Measurements from ENCODE around the gene ZSCAN22. TPM values are rescaled to one million over a fixed set of nuclear protein-coding genes. Genes with fewer than 3 reads are reported as not detected.

ZSCAN22 gene
- total and polyA plus RNA-seq, 2 of the 4 experiments (the other 2 are of a cell fraction), result 2.2 to 2.5 TPM

- CTCF ChIA-PET, result no interaction called here
- no peak overlapping the region for H2BK15ac ChIP-seq (ENCODE audit: low read depth, low read length)
- H3K9ac ChIP-seq (ENCODE audit: low read depth, low read length), result peak overlapping the region; percentile 83
- H3K9me3 ChIP-seq (ENCODE audit: control insufficient read depth, insufficient read depth, low read length), result no peaks in the 10 kb centered on the region; the same call in 1 of the 2 replicates
- peak overlapping the region; percentile 72 for H3K4me3 ChIP-seq (ENCODE audit: insufficient read depth, low read depth, low read length)
- in situ Hi-C loops (cut with MboI; ENCODE audit: low sequenced_read_pairs) (no loop called here), dilution Hi-C loops (cut with HindIII; ENCODE audit: low sequenced_read_pairs, unreplicated experiment) (no loop called here), intact Hi-C loops (cut with micrococcal nuclease) (loop anchor here (5.0 kb wide), 1 partner anchor 211 kb away; the partner anchor contains the start of gene ZBTB45)
- no peaks in the 10 kb centered on the region for H4K20me1 ChIP-seq (ENCODE audit: insufficient read depth, low read length)
- peak overlapping the region; percentile 68 for H2AK9ac ChIP-seq (replicated peaks; ENCODE audit: low read depth, low read length, poor library complexity)
- H2BK20ac ChIP-seq (ENCODE audit: low read depth, low read length), result no peak overlapping the region
- peaks cover 17% of the 10 kb centered on the region; the same call in 1 of the 2 replicates for H3K36me3 ChIP-seq (ENCODE audit: control insufficient read depth, insufficient read depth, low read length)
- H3K27me3 ChIP-seq (ENCODE audit: control insufficient read depth, insufficient read depth, low read length), result no peaks in the 10 kb centered on the region
- H4K5ac ChIP-seq (ENCODE audit: low read depth, low read length), result no peak overlapping the region
- no peak overlapping the region for H3K4ac ChIP-seq (ENCODE audit: low read depth, low read length)
- peak overlapping the region; percentile 87 for H3K4me2 ChIP-seq (ENCODE audit: low read depth, low read length)
- H2AK5ac ChIP-seq (ENCODE audit: low read depth, low read length), result no peak overlapping the region
- peaks cover 29 to 48% of the 10 kb centered on the region in 2 experiments for H3K79me1 ChIP-seq (ENCODE audit: low read depth in 1 of 2, low read length in 2 of 2)
- H3K14ac ChIP-seq (replicated peaks; ENCODE audit: low read depth, low read length), result no peak overlapping the region
- ATAC-seq (ENCODE audit: low read depth), result no peak
- no peak overlapping the region for H2BK5ac ChIP-seq (ENCODE audit: low read depth, low read length, poor library complexity, severe bottlenecking)
- H3K27ac ChIP-seq (ENCODE audit: insufficient read depth, low read length), result no peak overlapping the region
- no peak overlapping the region for H2AFZ ChIP-seq (replicated peaks; ENCODE audit: low read length, poor library complexity)
- H3K9me1 ChIP-seq (ENCODE audit: insufficient read depth, low read length), result 0 out of 2 replicates have a peak, but pooled peaks cover 3% of the 10 kb centered on the region
- DNase-seq, result no peak
- H4K91ac ChIP-seq (ENCODE audit: insufficient read depth, low read depth, low read length), result no peak overlapping the region
- H3K56ac ChIP-seq (ENCODE audit: extremely low read depth, insufficient read depth, low read length), result no peak overlapping the region
- no peak overlapping the region for H3K18ac ChIP-seq (ENCODE audit: low read depth, low read length)
- H4K8ac ChIP-seq (ENCODE audit: low read depth in 2 of 2, low read length in 2 of 2), result peak overlapping the region; percentile 47 to 95; a peak in 2 of 4 replicates
- BruUV-seq (replicated peaks), result no TSS peak
- POLR2A ChIA-PET (ENCODE audit: unreplicated experiment), result no interaction called here
- no peak overlapping the region for H3K23ac ChIP-seq (ENCODE audit: low read depth, low read length)
- H3K4me1 ChIP-seq (ENCODE audit: control insufficient read depth, insufficient read depth, low read length), result peaks cover 2% of the 10 kb centered on the region; the same call in 1 of the 2 replicates
- H2BK120ac ChIP-seq (ENCODE audit: low read depth, low read length), result no peak overlapping the region
- WGBS, 2 experiments (ENCODE audit: extremely low coverage in 2 of 2, insufficient read length in 1 of 2), result 43% methylated on average over 3 of the region's 12 CpGs; no CpG with 5 or more reads in 1 of the 2 experiments
- TF ChIP-seq NFE2L2 (IDR thresholded peaks at IDR 0.05; ENCODE audit: low read depth, low read length) (no peak), CHD1 (IDR thresholded peaks at IDR 0.05; ENCODE audit: low read depth, low read length) (no peak), CTCF (conservative IDR thresholded peaks at IDR 0.05; ENCODE audit: low read depth, low read length) (no peak), MXI1 (IDR thresholded peaks at IDR 0.05; ENCODE audit: borderline replicate concordance, low read depth, low read length) (no peak), MAZ (IDR thresholded peaks at IDR 0.05; ENCODE audit: borderline replicate concordance, low read depth, low read length) (no peak), POLR2A (IDR thresholded peaks at IDR 0.05; ENCODE audit: low read depth, low read length) (no peak), RFX5 (IDR thresholded peaks at IDR 0.05; ENCODE audit: low read depth, low read length) (no peak), USF2 (IDR thresholded peaks at IDR 0.05; ENCODE audit: low read depth, low read length) (no peak), FOS (IDR thresholded peaks at IDR 0.05; ENCODE audit: low read depth, low read length) (no peak), RCOR1 (IDR thresholded peaks at IDR 0.05; ENCODE audit: insufficient replicate concordance, low read length) (no peak), MAFK (IDR thresholded peaks at IDR 0.05; ENCODE audit: low read depth, low read length) (no peak)
Measured at GRCh38 chr19:58305932-58306323, 20.9 kb upstream of the ZSCAN22 start.
